Measurements from ENCODE around the gene CNN2.

CNN2 gene

GRCh38 chr19:1068009-1069001 lies 41.9 kb downstream of the CNN2 start:
- TF ChIP-seq CTCF (IDR thresholded peaks at IDR 0.05; ENCODE audit: control extremely low read depth, extremely low read depth, low read depth, missing control alignments) = no peak
- ChIA-PET POLR2A (interaction anchor here (0.6 to 1.0 kb wide), 2 partner anchors 25 to 201 kb away, joined by 3 to 5 read pairs; partner anchors contain the start of gene CIRBP), CTCF (interaction anchor here (0.8 to 2.3 kb wide), 13 partner anchors 8 to 205 kb away, joined by 3 to 8 read pairs (median 3); partner anchors contain the start of genes ABCA7 and RNU6-2)
- DNase-seq (ENCODE audit: extremely low spot score) = peak; percentile 47

GRCh38 chr19:1069009-1069779 lies 42.8 kb downstream of the CNN2 start:
- DNase-seq (ENCODE audit: extremely low spot score) = peak; percentile 56
- ChIA-PET POLR2A (no interaction called here), CTCF (interaction anchor here (1.1 to 1.4 kb wide), 3 partner anchors 28 to 44 kb away, joined by 3 read pairs; no protein-coding TSS in a partner anchor)
- no peak for TF ChIP-seq CTCF (IDR thresholded peaks at IDR 0.05; ENCODE audit: control extremely low read depth, extremely low read depth, low read depth, missing control alignments)

GRCh38 chr19:1070576-1070930 lies 44.1 kb downstream of the CNN2 start:
- DNase-seq (ENCODE audit: extremely low spot score) = no peak
- CTCF ChIA-PET = interaction anchor here (1.4 kb wide), 1 partner anchor 43 kb away, joined by 3 read pairs; no protein-coding TSS in a partner anchor
- TF ChIP-seq CTCF (IDR thresholded peaks at IDR 0.05; ENCODE audit: control extremely low read depth, extremely low read depth, low read depth, missing control alignments) = no peak
- POLR2A ChIA-PET = interaction anchor here (0.6 kb wide), 1 partner anchor 181 kb away, joined by 5 read pairs; no protein-coding TSS in a partner anchor

- CTCF ChIA-PET = interaction anchor here (1.4 kb wide), 1 partner anchor 42 kb away, joined by 3 read pairs; no protein-coding TSS in a partner anchor
- TF ChIP-seq CTCF (IDR thresholded peaks at IDR 0.05; ENCODE audit: control extremely low read depth, extremely low read depth, low read depth, missing control alignments) = no peak
- POLR2A ChIA-PET = no interaction called here
- no peak for DNase-seq (ENCODE audit: extremely low spot score)
These were observed 44.8 kb downstream of the CNN2 start for GRCh38 chr19:1070931-1071791.

- ChIA-PET POLR2A (no interaction called here), CTCF (no interaction called here)
- no peak for TF ChIP-seq CTCF (IDR thresholded peaks at IDR 0.05; ENCODE audit: control extremely low read depth, extremely low read depth, low read depth, missing control alignments)
- DNase-seq (ENCODE audit: extremely low spot score) = no peak
These were observed 46.1 kb downstream of the CNN2 start for GRCh38 chr19:1072371-1073015.
